Panc1 (cell line): Measurements from ENCODE around the gene PYGM. TPM values are rescaled to one million over a fixed set of nuclear protein-coding genes. Genes with fewer than 3 reads are reported as not detected.

Source experiments
- ATAC-seq: fragments of 200-7000 bp; cut with Tn5 transposase; 2 replicates; pipeline ENCODE4 v1.9.1; 2020; ENCODE audit warnings: mild to moderate bottlenecking, moderate library complexity
- BruUV-seq: library from RNA; stranded (reverse); fragments of 400-500 nt; replicated peaks from 2 replicates; lab custom pipeline; 2021; lab: Mats Ljungman, UMichigan
- CTCF ChIA-PET: fragments of 300-600 bp; sonication (Branson Sonifier 250); formaldehyde crosslinking; loops from one replicate; lab custom pipeline; 2022; ENCODE audit warnings: antibody characterized with exemption; lab: Charles Lee
- POLR2A ChIA-PET: fragments of 300-600 bp; sonication (Branson Sonifier 250); formaldehyde crosslinking; loops from one replicate; lab custom pipeline; 2022; ENCODE audit warnings: antibody characterized with exemption; lab: Charles Lee
- DNase-seq: peaks from one replicate; pipeline ENCODE4 v3.0.0-alpha.2; 2010; ENCODE audit warnings: low read depth, low spot score
- H3K27ac ChIP-seq: 2 replicates; pipeline ENCODE4 v1.5.1; 2011; ENCODE audit warnings: mild to moderate bottlenecking, low read length, inconsistent platforms
- H3K27me3 ChIP-seq: fragments of 200-500 bp; sonication (Bioruptor generic); 2 replicates; pipeline ENCODE4 v1.6.0; 2014; ENCODE audit warnings: low read length, inconsistent platforms; ENCODE audit not compliant: control insufficient read depth, insufficient read depth
- H3K36me3 ChIP-seq: fragments of 200-500 bp; sonication (Bioruptor generic); 2 replicates; pipeline ENCODE4 v1.5.1; 2014; ENCODE audit warnings: inconsistent platforms, mild to moderate bottlenecking, low read length, moderate library complexity; ENCODE audit not compliant: control insufficient read depth, insufficient read depth
- H3K4me1 ChIP-seq: 2 replicates; pipeline ENCODE4 v1.5.1; 2011; ENCODE audit warnings: inconsistent platforms, mild to moderate bottlenecking, low read length, moderate library complexity; ENCODE audit not compliant: control insufficient read depth, insufficient read depth
- H3K4me3 ChIP-seq, 2 experiments: 2 replicates each; pipeline ENCODE4 v1.5.1; 2011 to 2012; ENCODE audit warnings: low read depth in 2 of 2, low read length in 2 of 2, mild to moderate bottlenecking in 2 of 2, inconsistent platforms in 1 of 2, moderate library complexity in 1 of 2
- H3K9me3 ChIP-seq: fragments of 200-500 bp; sonication (Bioruptor generic); 2 replicates; pipeline ENCODE4 v1.5.1; 2014; ENCODE audit warnings: low read depth, mild to moderate bottlenecking, inconsistent platforms, low read length, moderate library complexity; ENCODE audit not compliant: control insufficient read depth, insufficient read depth
- POLR2AphosphoS5 ChIP-seq: IDR thresholded peaks from 2 replicates; pipeline ENCODE4 v1.6.1; 2012; ENCODE audit warnings: mild to moderate bottlenecking, low read depth, low read length, moderate library complexity
- SIN3A ChIP-seq: IDR thresholded peaks from 2 replicates; pipeline ENCODE4 v1.6.1; 2012; ENCODE audit warnings: low read depth, mild to moderate bottlenecking, low read length, moderate library complexity, borderline replicate concordance; ENCODE audit not compliant: insufficient read depth
- TCF7L2 ChIP-seq: IDR thresholded peaks from 2 replicates; pipeline ENCODE4 v1.6.1; 2011; ENCODE audit warnings: mild to moderate bottlenecking, low read depth, low read length, inconsistent platforms
- in situ Hi-C: cut with HindIII; loops from 2 replicates; pipeline ENCODE4 v1.10.0; 2016; ENCODE audit warnings: low sequenced_read_pairs, low pct_unique_long_range_greater_than_20kb
- intact Hi-C: fragments of 100-400 bp; cut with micrococcal nuclease; formaldehyde crosslinking; loops from one replicate; pipeline ENCODE4 v1.10.0; 2022; ENCODE audit not compliant: unreplicated experiment
- total RNA-seq: library from RNA; stranded (reverse); gene quantifications from one replicate; pipeline ENCODE4 v1.2.1, GENCODE V29; 2021; ENCODE audit not compliant: unreplicated experiment
- TF ChIP-seq, protein P1 (sequence below), 2 experiments: IDR thresholded peaks; 2 replicates each; pipeline ENCODE4 v1.6.1; 2011 to 2012; ENCODE audit warnings: low read depth in 2 of 2, control low read depth in 1 of 2, low read length in 1 of 2, mild to moderate bottlenecking in 1 of 2, moderate library complexity in 1 of 2; ENCODE audit not compliant: insufficient read depth in 1 of 2
- TF ChIP-seq, protein P2 (sequence below): fragments of 450-650 bp; IDR thresholded peaks from 2 replicates; pipeline ENCODE4 v1.5.1; 2017; ENCODE audit warnings: mild to moderate bottlenecking

The PYGM gene
- total RNA-seq, 1 experiment from 2014 or later, result 0.39 TPM

DNA sequence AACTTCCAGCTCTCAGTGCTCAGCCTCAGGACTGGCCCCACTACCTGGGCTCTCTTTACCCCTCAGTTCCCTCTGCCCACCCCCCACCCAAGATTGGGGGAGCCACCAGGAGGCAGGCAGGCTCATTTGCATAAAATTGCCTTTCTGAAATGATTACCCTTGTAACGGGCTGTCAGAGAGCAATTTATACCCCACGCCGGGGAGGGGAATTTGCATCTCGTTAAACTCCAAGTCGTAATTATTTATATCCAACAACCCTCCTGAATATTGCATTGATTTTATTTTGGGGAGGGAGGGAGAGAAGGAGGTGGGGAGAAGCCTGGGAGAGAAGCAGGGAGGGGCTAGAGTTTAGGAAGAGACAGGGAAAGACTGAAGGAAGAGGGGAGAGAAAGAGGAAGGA is 45.1 kb downstream of the PYGM start:
- no peak for ATAC-seq
- TF ChIP-seq, protein P1, sequence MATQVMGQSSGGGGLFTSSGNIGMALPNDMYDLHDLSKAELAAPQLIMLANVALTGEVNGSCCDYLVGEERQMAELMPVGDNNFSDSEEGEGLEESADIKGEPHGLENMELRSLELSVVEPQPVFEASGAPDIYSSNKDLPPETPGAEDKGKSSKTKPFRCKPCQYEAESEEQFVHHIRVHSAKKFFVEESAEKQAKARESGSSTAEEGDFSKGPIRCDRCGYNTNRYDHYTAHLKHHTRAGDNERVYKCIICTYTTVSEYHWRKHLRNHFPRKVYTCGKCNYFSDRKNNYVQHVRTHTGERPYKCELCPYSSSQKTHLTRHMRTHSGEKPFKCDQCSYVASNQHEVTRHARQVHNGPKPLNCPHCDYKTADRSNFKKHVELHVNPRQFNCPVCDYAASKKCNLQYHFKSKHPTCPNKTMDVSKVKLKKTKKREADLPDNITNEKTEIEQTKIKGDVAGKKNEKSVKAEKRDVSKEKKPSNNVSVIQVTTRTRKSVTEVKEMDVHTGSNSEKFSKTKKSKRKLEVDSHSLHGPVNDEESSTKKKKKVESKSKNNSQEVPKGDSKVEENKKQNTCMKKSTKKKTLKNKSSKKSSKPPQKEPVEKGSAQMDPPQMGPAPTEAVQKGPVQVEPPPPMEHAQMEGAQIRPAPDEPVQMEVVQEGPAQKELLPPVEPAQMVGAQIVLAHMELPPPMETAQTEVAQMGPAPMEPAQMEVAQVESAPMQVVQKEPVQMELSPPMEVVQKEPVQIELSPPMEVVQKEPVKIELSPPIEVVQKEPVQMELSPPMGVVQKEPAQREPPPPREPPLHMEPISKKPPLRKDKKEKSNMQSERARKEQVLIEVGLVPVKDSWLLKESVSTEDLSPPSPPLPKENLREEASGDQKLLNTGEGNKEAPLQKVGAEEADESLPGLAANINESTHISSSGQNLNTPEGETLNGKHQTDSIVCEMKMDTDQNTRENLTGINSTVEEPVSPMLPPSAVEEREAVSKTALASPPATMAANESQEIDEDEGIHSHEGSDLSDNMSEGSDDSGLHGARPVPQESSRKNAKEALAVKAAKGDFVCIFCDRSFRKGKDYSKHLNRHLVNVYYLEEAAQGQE (IDR thresholded peaks at IDR 0.05; ENCODE audit: insufficient read depth in 1 of 2, low read depth in 2 of 2, low read length in 1 of 2), result no peak
- no peak for TF ChIP-seq POLR2AphosphoS5
- TF ChIP-seq, protein P2, sequence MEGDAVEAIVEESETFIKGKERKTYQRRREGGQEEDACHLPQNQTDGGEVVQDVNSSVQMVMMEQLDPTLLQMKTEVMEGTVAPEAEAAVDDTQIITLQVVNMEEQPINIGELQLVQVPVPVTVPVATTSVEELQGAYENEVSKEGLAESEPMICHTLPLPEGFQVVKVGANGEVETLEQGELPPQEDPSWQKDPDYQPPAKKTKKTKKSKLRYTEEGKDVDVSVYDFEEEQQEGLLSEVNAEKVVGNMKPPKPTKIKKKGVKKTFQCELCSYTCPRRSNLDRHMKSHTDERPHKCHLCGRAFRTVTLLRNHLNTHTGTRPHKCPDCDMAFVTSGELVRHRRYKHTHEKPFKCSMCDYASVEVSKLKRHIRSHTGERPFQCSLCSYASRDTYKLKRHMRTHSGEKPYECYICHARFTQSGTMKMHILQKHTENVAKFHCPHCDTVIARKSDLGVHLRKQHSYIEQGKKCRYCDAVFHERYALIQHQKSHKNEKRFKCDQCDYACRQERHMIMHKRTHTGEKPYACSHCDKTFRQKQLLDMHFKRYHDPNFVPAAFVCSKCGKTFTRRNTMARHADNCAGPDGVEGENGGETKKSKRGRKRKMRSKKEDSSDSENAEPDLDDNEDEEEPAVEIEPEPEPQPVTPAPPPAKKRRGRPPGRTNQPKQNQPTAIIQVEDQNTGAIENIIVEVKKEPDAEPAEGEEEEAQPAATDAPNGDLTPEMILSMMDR, result no peak
- no peak for TF ChIP-seq SIN3A
- TF ChIP-seq TCF7L2, result no peak
- H3K9me3 ChIP-seq, result no peaks in the 10 kb centered on the region
- DNase-seq, result no peak
- peaks cover 10% of the 10 kb centered on the region; the same call in 1 of the 2 replicates for H3K4me1 ChIP-seq
- H3K27ac ChIP-seq, result no peak overlapping the region
- ChIA-PET POLR2A (no interaction called here), CTCF (no interaction called here)
- H3K4me3 ChIP-seq, result no peak overlapping the region
- BruUV-seq, result no TSS peak
- in situ Hi-C loops (no loop called here), intact Hi-C loops (no loop called here)
- peaks cover 2% of the 10 kb centered on the region; the same call in 1 of the 2 replicates for H3K27me3 ChIP-seq
- no peaks in the 10 kb centered on the region for H3K36me3 ChIP-seq

DNA sequence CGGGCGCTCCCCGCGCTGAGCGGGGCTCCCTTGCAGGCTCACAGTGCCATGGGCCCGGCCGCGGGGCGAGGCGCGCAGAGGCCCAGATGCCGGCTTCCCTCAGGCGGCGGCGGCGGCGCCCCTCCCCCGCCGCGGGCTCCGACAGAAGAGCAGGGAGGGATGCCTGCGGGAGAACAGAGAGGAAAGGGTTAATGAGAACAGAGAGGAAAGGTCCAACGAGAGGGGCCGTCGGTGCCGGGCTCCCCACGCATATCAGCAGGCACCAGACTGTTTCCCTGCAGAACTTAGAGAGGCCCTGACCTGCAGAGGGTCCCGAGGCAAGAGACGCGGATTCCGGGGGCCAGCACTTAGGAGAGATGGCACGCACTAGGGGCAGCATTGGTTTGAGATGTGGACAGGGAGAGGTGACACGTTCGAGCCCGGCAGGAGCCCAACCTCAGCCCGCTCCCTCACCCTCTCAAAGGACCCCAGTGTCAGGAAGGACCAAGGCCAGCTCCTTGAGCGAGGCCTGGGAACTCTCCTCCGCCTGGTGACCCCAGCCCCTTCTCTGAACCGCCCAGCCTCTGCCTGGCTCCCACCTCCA is 45.9 kb downstream of the PYGM start:
- CTCF ChIA-PET, result no interaction called here
- H3K27me3 ChIP-seq, result peaks cover 5% of the 10 kb centered on the region

More for the DNA sequence above, 45.9 kb downstream of the PYGM start:
- Histone ChIP-seq H3K27ac (no peak overlapping the region), H3K4me3 (no peak overlapping the region), H3K9me3 (no peaks in the 10 kb centered on the region), H3K4me1 (peaks cover 10% of the 10 kb centered on the region; the same call in 1 of the 2 replicates), H3K36me3 (no peaks in the 10 kb centered on the region)
- ATAC-seq, result no peak
- TF ChIP-seq POLR2AphosphoS5, result no peak
- TF ChIP-seq, protein P2, result no peak
- TF ChIP-seq, protein P1 (IDR thresholded peaks at IDR 0.05; ENCODE audit: insufficient read depth in 1 of 2, low read depth in 2 of 2, low read length in 1 of 2), result peak; percentile 60 to 71; a peak in 1 of 4 replicates
- intact Hi-C loops (no loop called here), in situ Hi-C loops (no loop called here)
- POLR2A ChIA-PET, result no interaction called here
- DNase-seq, result no peak
- no TSS peak for BruUV-seq
